NCI-H82 treated with DMSO at 0.1 percent for 48 hours (cell line): ENCODE measurements around the gene MORC2.

Experiments
- DNase-seq: peaks from one replicate; lab custom pipeline; 2025; ENCODE audit not compliant: unreplicated experiment; lab: John Stamatoyannopoulos, UW

Gene MORC2

GRCh38 chr22:30968015-30968923 is at the start of gene MORC2:
MORC2 (minus strand) TSS chr22:30968774; CDS start chr22:30967889, 885 bp downstream.
- DNase-seq = no peak

- no peak for DNase-seq
These were observed 37.0 kb upstream of the MORC2 start for GRCh38 chr22:31005535-31005934.

- no peak for DNase-seq
These were observed 32.7 kb upstream of the MORC2 start for GRCh38 chr22:31001124-31001770.

GRCh38 chr22:30998329-30998728 is 29.8 kb upstream of the MORC2 start:
- DNase-seq = no peak

GRCh38 chr22:30996462-30996861 is 27.9 kb upstream of the MORC2 start:
- no peak for DNase-seq

GRCh38 chr22:30994960-30995359 is 26.4 kb upstream of the MORC2 start:
- DNase-seq = no peak

GRCh38 chr22:30992565-30992964 is 24.0 kb upstream of the MORC2 start:
- DNase-seq = no peak

- no peak for DNase-seq
These were observed 22.1 kb upstream of the MORC2 start for GRCh38 chr22:30990690-30991089.

- DNase-seq = no peak
These were observed 20.9 kb upstream of the MORC2 start for GRCh38 chr22:30989474-30989873.

GRCh38 chr22:30985561-30986208 is 17.1 kb upstream of the MORC2 start:
- no peak for DNase-seq

GRCh38 chr22:30984317-30984716 is 15.7 kb upstream of the MORC2 start:
- no peak for DNase-seq

- DNase-seq = no peak
These were observed 13.9 kb upstream of the MORC2 start for GRCh38 chr22:30982512-30982911.

GRCh38 chr22:30979932-30980331 is 11.4 kb upstream of the MORC2 start:
- no peak for DNase-seq

- DNase-seq = no peak
These were observed 9.9 kb upstream of the MORC2 start for GRCh38 chr22:30978304-30978962.

GRCh38 chr22:30970356-30970746 is 1.8 kb upstream of the MORC2 start:
- no peak for DNase-seq

- no peak for DNase-seq
These were observed 1.2 kb upstream of the MORC2 start for GRCh38 chr22:30969532-30970355.

GRCh38 chr22:30968924-30969531 is 454 bp upstream of the MORC2 start, which contains the start of gene TUG1:
TUG1 (plus strand) TSS chr22:30969265.
- peak; percentile 89 for DNase-seq

GRCh38 chr22:30964858-30965257 is 3.7 kb downstream of the MORC2 start:
- DNase-seq = no peak

GRCh38 chr22:30955153-30955552 is 13.4 kb downstream of the MORC2 start:
- DNase-seq = no peak

- DNase-seq = no peak
These were observed 15.4 kb downstream of the MORC2 start for GRCh38 chr22:30953206-30953605.
